Stimulated activated CD8-positive, alpha-beta memory T cell treated with anti-CD3 and anti-CD28 coated beads, Interleukin-2, amount 100 ng/mL, for 1 hour (primary cell): ENCODE measurements around the gene ELOVL5.
"Not testable (repeated sequence)": the region's sequence is repeated elsewhere in the genome, so short reads cannot be mapped to it uniquely, and the experiment has no call there.

Source experiments
- DNase-seq, 2 donors: peaks; one replicate each; pipeline ENCODE4 v3.0.0-alpha.2; 2020; ENCODE audit warnings: low read depth in 2 of 2

The ELOVL5 gene

DNA sequence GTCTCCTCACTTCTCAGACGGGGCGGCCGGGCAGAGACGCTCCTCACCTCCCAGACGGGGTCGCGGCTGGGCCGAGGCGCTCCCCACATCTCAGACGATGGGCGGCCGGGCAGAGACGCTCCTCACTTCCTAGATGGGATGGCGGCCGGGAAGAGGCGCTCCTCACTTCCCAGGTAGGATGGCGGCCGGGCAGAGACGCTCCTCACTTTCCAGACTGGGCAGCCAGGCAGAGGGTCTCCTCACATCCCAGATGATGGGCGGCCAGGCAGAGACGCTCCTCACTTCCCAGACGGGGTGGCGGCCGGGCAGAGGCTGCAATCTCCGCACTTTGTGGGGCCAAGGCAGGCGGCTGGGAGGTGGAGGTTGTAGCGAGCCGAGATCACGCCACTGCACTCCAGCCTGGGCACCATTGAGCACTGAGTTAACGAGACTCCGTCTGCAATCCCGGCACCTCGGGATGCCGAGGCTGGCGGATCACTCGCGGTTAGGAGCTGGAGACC, 43.2 kb downstream of the ELOVL5 start:
- not testable (repeated sequence) for DNase-seq

DNA sequence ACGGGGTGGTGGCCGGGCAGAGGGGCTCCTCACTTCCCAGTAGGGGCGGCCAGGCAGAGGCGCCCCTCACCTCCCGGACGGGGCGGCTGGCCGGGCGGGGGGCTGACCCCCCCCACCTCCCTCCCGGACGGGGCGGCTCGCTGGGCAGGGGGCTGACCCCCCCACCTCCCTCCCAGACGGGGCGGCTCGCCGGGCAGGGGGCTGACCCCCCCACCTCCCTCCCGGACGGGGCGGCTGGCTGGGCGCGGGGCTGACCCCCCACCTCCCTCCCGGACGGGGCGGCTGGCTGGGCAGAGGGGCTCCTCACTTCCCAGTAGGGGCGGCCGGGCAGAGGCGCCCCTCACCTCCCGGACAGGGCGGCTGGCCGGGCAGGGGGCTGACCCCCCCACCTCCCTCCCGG, 43.8 kb downstream of the ELOVL5 start:
- not testable (repeated sequence) for DNase-seq

DNA sequence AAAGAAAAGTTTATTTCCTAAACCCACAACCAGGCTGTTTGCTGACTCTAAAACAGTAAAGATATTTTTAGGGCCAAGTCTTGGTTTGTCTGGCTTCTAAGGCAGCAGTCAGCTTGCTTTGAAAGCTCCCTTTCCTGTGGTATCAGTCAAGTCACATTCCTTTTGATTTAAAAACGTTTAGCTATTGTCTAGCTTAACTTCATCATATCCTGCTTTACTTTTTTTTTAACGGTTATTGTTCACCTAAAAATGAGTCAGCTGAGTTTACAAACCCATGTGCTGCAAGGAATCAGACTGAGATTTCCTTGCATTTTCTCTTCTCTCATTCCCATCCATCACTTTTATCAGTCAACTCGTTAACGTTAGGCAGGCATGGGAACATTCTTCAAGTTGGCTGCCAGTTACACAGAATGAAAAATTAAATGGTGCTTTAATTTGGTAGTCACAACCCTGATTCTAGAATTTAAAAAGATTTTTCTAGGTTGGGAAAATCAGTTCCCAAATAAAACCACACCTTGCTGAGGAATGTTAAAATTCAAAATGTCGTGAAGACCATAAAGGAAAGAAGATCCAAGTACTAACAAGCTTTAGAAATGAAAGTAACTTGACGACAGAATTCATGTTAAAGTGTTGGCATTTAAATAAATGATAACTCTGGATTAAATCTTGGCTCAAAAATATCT, 45.9 kb downstream of the ELOVL5 start:
- DNase-seq, result no peak

DNA sequence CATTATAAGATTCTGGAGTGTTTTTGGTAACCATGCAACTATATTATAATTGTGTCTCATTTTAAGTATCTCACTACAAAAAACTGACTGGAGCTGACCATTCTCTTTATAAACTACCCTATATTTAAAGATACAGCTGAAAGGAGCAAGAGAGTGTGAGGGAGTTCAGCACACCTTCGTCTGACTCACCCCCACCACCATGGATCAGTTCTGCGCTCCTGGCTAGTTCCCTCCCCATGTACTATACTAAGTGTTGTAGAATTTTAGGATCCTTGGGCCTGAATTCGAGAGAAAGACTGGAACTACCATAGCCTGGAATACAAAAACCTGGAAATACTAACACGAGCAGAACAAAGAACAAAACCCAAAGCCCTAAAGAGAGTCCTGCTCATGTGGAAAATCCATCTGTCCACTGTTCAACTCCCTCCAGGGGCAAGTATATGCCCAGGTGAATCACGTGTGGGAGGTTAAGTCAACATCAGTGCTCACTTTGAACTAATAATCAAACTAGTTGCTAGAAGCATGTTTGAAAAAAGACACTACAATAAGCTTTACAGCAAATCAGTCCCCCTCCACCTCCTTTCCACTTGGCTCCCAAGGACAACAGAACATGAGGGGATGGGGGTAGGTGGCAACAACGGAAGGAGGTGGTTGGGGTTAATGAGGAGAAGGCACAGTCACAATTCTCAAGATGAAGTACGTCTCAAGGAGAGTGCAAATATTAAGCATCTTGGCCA, 46.8 kb downstream of the ELOVL5 start:
- DNase-seq, result no peak

DNA sequence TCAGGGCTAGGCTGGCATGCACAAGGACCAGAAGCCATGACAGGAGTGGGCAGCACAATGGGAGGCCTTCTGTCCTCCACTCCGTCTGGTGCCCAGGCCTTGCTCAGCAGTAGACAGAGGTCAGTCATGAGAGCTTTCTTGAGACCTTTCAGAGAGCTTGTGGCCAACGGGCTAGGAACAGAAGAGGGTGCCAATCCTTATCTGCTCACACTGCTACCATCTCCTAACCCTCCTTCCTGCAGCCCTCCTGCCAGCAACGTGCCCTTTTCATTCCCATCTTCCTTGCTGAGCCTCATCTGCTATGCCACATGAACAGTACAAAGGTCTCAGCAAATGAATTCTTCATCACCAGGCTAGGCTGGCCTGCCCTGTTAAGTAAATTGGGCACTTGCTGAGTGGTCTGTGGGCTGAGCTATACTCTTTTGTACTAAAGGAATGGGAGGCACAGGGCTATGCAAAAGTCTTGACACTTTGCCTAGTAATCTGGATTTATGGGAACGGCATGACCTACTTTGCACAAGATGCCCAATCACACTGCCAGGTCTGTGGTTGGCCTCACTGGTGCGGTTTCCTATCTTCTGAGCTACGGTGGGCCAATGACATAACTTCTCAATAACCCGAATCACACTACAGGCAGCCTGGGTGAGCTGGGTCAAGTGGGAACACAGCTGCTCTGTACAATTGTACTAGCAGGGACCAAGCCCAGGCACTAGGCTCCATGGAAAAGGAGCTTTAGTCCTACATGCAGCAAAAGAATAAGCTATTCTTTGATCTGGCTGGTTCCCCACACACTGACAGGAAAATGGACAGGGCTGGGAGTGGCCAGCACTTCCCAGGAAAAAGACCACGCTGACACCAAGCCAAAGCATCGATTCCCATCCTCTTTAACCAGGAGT, 47.8 kb downstream of the ELOVL5 start:
- DNase-seq, result no peak

DNA sequence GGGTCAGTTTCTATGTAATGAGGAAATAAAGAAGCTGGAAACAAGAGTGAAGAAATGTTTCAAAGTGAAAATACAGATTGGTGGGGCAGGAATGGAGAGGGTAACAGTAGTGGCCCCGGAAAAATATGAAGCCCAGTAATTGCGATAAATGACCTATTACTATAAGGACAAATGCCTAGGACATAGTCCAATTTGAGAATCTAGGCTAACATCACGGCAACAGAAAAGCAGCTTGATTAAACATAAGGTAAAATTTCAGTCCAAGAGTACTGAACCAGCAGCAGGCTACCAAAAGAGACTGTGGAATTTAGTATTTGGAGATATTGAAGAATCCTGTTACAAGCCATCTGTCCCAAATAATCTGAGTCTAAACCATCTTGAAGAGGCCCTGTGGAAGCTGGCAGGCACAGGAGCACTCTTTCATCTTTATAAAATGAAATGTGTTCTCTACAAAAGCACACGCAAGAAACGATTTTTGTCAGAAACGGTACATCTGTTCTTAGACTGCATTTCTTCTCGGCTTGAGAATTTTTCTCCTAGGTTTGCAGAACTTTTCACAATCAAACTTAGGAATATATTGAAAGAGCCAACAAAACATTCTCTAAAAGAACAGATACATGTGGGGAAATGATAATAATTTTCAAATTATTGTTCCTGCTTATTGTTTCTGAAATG, 49.3 kb downstream of the ELOVL5 start:
- DNase-seq, result no peak

DNA sequence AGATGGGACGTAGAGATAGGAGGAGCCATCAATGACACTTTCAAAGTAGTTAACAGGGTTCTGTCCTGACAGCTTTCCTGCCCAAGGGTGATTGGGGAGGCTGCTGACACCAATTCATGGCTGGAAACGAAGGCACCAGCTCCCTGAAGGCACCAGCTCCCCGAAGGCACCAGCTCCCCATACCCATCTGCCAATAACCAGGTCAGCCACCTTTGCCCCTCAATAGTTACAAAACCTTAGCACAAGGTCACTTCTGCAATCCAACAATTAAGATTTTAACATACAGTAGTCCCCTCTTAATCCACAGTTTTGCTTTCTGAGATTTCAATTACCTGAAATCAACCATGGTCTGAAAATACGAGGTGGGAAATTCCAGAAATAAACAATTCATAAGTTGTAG, 51.7 kb downstream of the ELOVL5 start:
- DNase-seq, result no peak

DNA sequence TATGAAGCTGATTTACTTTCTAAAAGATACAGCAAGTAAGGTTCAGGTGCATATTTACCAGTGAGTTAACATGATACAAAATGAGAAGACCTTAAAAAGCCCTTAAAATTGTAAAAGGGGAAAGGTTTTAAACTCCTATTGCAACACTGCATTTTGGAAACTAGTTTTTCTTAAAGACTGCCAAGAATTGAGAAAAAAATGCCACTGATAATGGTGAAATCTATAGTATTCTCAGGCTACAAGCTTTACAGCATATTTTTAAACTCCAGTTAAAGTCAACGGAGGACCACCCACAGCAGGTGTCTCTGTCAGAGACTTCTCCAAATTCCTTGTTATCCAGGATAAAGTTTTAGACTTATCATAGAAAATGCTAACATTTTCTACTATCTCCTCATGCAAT, 53.6 kb downstream of the ELOVL5 start:
- no peak for DNase-seq

DNA sequence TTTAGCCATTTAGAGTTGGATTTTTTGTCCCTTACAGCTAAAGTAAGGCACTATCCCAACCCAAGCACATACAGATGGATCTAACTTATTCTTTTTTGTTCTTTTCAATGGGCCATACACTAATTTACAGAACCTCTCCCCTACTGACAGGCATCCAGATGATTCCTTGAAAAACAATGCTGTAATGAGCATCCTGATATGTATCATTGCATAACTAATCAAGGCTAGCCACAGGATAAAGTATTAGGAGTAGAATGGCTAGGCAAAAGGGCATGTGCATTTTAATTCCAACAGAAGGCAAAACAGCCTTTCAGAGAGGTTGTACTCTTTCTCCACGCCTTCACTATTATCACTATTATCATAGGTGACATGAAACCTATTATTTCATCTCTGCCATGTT, 54.1 kb downstream of the ELOVL5 start:
- no peak for DNase-seq

DNA sequence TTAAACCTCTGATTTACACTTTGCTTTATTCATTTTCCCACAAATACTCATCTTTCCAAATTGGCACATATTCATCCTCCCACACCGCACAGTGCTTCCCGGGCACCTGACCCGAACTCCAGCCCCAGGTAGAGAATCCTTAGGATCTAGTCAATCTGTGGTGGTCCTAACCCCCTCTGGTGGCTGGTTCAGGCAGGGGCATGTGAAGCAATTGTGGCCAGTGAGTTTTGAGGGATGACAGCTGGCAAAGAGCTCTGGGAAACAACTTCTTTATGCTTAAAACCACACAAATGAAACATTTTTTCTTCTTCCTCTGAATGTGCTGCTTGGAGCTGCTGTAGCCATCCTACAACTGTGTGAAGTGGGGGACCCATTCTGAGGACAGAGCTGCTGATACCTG, 54.7 kb downstream of the ELOVL5 start:
- no peak for DNase-seq

DNA sequence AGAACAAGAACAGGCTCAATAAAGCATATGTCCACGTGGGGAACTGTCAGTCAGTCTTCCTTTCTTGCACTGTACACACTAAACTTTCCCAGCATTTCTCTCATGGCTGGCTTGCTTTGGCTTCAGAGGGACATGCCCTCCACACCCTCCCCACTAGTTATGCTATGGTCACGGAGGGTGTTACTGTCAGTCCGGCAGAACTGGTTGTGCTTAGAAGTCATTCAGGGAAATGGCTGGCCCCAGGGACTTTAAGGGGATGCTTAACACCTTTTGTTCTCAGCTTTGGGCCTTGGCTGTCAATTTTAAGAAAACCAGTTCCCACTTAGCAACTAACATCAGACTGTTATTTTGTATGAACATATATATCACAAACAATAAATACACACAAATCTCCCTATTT, 55.1 kb downstream of the ELOVL5 start:
- no peak for DNase-seq

DNA sequence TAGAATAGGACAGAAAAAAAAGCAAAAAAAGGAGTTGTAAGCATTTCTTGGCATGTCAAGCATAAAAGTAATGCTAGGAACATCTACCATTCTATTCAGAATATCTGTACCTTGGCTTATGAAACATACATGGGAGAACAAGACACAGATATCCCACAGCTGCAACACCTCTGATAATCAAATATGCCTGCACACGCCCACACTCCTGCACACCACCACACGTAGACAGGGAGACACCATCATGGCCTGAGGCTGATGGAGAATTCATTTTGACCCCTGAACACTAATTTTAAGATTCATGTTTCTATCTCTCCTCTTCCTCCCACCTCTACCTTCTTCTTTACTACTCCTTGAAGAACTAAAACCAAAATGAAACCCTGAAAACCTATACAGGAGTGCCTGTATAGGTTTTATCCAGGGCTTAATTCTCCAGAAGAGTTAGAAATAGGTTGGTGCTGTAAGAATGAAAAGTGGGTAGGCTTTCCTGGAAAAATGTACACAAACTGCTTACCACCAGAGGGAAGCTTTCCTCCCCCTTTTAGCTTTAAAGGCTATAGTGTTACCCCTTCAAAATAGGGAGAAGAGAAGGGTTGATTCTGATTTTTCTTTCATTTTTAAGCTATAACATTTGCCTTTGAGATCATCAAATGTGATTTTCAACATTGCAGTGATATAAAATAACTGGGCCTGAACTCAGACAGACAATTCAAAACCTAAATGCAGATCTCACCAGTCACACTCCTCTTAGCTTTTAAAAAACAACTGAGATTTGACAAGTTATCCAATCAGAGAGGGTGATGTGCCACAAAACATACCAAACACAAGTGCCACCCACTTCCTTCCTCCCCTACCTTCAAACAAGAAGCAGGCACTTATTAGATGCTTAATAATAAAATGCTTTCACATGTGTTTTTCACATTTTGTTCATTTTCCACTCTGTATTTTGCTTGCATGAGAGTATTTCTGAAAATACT, 57.9 kb downstream of the ELOVL5 start:
- DNase-seq, result no peak

DNA sequence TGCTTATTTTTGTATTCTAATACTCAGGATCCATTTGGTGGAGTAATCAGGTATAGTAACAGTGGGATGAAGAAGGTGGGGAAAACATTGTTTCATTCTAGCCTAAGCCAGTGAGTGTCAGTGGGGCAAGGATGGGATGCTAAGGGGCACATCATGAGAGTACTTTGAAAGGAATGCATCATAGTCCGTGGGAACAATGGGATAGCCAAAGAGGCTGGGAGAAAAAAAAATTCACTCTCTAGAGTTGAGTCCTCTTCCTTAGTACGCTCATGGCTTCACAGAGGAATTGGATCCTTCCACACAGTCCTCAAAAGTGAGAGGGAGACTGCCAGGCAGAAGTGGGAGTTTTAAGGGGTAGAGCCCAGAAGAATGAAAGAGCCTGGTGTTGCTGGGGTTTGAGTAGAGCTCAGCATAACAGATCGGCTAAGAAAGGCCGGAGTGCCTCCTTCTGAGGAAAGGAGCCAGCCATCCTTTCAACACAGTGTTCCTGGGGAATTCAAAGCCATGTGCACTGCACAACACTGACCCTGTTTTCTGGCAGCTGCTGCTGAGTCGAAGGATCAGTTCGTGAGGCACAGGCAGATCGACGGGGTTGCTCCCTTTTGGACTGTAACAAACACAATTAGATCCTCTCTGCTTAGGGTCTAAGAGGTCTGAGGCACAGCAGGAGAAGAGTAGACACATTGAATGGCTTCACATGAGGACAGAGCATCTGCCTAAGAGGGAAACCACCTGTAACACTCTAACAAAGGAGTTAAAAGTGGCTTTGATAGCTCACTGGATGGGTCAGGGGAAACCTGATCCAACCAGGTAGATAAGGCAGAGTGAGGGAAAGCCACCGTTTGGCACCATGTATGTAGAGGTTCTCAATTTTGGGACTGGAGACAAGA, 61.2 kb downstream of the ELOVL5 start:
- no peak for DNase-seq

DNA sequence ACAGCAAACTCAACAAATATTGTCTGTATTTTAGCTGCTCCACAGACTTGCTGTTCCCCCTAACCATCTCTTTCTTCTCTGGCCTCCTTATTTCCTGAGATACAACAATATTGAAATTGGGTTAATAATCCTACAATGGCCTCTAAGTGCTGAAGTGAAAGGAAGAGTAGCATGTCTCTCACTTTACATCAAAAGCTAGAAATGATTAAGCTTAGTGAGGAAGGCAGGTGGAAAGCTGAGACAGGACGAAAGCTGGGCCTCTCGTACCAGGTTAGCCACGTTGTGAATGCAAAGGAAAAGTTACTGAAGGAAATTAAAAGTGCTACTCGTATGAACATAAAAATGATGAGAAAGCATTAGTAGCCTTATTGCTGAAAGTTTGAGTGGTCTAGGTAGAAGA, 63.8 kb downstream of the ELOVL5 start:
- no peak for DNase-seq

DNA sequence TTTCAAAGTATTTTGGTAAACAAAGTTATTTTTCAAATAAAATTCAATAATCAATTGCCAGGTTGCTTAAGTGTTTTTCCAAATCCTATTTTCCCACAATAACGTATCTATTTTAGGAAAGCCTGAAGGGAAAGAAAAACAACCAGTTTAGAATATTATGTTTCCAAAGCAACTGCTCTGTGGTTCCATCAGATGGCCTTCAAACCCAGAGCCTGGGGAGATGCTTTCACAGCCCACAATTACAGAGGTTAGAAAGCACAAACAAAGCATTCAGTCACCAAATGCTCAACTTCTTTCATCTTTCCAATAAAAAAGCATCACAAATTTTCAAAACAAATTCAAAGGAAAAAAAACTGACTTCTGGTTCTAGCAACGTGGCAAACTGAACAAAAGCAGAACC, 66.0 kb downstream of the ELOVL5 start:
- DNase-seq, result no peak

DNA sequence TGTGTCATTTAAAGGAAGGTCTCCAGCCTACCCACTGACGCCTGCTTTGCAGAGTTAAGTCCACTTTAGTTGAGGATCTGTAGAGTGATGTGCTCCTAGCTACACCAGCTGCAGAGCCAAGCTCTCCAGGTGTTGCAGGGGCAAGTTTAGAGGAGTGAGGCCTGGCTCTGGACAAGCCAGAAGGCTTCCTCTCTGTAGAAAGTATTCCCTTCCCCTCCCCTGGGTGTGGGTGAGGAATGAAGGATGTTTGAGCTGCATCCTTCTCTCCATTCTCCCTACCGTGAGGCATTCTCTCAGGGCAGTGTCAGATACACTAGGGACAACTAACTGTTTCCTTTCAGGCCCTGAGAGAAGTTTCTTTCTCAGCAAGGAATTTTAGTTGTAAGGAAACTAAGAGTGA, 66.5 kb downstream of the ELOVL5 start:
- DNase-seq, result no peak

DNA sequence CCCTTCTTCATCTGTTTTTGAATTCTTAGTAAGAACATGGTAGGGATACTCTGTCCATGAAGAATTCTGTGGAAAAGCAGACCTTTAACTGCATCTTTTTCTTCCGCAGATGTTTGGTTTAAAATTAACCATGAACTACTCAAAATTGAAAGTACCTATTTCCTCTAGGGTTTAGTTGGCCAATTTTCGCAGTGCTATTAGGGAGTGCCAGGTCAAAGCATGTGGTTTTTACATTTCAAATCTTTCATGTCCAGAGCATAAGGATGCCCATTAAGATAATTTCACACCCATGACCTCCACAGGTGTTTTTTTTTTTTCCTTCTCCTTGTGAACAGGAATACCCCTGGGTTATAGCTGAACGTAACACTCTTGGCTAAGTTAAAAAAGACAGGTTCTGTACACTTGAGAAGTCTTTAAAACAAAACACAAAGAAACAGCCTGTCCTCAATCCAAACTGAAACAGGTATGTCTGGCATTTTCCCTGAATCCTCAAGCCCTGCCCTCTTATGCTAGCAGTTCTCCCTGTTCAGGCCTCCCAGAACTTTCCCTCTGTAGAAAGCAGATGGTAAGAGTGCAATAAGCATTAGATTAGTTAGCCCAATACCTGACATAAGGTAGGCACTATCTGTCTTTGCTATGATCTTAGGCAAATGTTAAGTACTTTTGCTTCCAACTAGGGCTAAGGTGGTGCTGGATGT, 67.1 kb downstream of the ELOVL5 start:
- DNase-seq, result no peak

DNA sequence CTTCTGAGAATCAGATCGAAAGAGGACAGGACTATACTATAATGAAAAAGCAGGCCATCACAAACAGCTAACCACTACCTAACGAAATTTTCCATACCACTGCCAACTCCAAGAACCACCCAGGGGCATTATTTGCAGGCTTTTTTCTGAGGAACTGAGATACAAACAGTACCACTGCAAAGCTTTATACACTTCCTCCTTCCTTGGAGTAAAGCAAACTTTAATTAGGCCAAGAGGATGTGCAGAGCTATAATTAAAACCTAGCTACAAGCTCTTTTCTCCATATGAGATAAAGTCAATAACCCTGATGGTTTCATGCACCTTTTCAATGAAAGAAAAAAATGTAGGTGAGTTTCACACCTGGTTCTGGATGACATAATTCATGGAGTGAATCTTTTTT, 68.5 kb downstream of the ELOVL5 start:
- no peak for DNase-seq

DNA sequence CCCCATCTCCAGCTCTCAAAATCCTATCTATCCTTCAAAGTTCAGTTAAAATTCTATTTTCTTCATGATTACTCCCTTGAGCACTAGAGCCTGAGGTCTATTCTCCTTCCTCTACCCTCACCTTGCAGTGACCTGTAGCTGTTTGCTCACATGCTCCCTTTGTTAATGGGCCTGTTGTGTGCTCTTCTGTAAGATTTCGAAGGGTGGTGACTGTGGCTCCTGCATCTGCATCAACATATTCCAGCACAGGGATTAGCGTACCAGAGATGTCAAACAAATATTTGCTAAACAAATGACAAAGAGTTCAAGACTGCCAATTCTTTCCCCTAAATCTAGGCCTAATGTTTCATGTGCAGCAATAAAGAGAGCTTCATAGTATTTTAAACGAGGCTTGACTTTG, 69.5 kb downstream of the ELOVL5 start:
- no peak for DNase-seq
